ENCODE data around the gene MADCAM1. TPM values are rescaled to one million over a fixed set of nuclear protein-coding genes. Genes with fewer than 3 reads are reported as not detected.
A peak's percentile ranks its signal among the peaks of the same experiment; 100 is the strongest.

Gene MADCAM1
- total and polyA plus RNA-seq, 7 experiments from 2014 or later, result 0.12 to 1.8 (median 0.61) TPM; not detected in 2

DNA sequence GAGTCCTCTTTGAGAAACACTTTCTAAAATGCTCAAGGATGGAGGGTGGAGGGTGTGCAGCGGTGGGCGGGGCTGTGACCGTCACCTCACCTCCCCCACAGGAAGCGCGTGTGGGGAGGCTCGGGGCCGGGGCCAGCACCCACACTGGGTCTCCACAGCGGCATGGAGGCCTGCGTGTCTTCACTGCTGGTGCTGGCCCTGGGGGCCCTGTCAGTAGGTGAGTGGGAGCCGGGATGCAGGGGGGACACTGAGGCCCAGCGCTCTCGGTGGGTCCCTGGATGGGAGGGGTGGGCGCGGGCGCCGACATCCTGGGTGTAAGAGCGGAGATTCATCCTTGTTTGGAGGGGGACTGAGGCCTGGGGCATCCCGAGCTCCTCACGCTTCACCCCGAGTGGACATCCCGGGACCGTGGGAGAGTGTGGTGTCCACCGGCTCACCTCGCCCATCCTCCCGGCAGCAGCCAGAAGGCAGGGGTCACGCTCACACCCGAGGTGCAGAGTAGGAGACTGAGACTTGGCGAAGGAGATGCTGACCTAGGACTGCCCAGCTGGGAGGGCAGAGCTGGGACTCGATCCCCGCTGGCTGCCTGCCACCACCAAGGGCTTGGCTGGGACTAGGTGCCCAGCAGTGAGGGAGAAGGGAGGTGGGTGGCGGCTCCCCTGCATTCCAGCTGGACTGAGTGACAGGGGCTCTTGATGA, 47.8 kb downstream of the MADCAM1 start, which contains the start of gene GZMM:
TSS of gene GZMM (plus strand) at position 144 of the 699 bp plus-strand sequence. CDS start at position 163, 19 bp downstream.
- peak within 1 kb of the TSS; percentile 88 for H3K27ac ChIP-seq (ENCODE audit: low read depth, low read length)

DNA sequence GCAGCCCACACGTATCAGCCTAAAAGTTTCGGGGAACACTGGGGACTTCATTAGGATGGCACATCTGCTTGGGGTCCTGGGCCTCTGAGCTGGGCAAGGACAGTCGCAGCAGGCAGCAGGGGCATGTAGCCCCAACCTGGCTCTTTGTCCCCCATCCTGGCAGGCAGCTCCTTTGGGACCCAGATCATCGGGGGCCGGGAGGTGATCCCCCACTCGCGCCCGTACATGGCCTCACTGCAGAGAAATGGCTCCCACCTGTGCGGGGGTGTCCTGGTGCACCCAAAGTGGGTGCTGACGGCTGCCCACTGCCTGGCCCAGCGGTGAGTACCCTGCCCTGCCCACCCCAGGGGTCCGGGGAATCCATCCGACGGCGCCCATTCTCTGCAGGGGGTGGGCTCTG, 50.8 kb downstream of the MADCAM1 start:
- peak overlapping the region in 3 of 9 donors; percentile 14 to 31 (median 25) for H3K27ac Mint-ChIP-seq
- POLR2A ChIA-PET, result no interaction called here

More for the DNA sequence above, 47.8 kb downstream of the MADCAM1 start, which contains the start of gene GZMM:
- peaks cover 0 to 41% (median 6%) of the 10 kb centered on the region in 3 experiments for H3K36me3 ChIP-seq (ENCODE audit: control insufficient read depth in 2 of 3, insufficient read depth in 3 of 3, low read length in 3 of 3)
- H3K4me1 Mint-ChIP-seq, result peaks cover 4 to 24% (median 21%) of the 10 kb centered on the region in 7 donors
- DNase-seq, result peak; percentile 63 to 86 (median 82)
- POLR2A ChIA-PET, result interaction anchor here (1.0 kb wide), 1 partner anchor 28 kb away, joined by 5 read pairs; the partner anchor contains the start of gene BSG
- peak within 1 kb of the TSS; percentile 70 for H3K4me3 ChIP-seq (ENCODE audit: low read length)
- peak; percentile 98 for ATAC-seq
- intact Hi-C loops (cut with micrococcal nuclease), result loop anchor here in 1 of 2 donors (1.0 kb wide), 2 partner anchors 12 to 28 kb away; partner anchors contain the start of gene BSG
- no peaks in the 10 kb centered on the region for H3K27me3 Mint-ChIP-seq
- H3K9me3 ChIP-seq (ENCODE audit: control insufficient read depth in 2 of 3, low read length in 3 of 3), result no peaks in the 10 kb centered on the region
- H3K36me3 Mint-ChIP-seq, result peaks cover 0 to 7% (median 0%) of the 10 kb centered on the region in 5 donors
- peak within 1 kb of the TSS; percentile 77 to 97 (median 91) for H3K27ac Mint-ChIP-seq
- H3K9me3 Mint-ChIP-seq, result no peaks in the 10 kb centered on the region
- CTCF ChIA-PET, result no interaction called here
- H3K4me1 ChIP-seq (ENCODE audit: control insufficient read depth in 2 of 2, insufficient read depth in 2 of 2, low read length in 2 of 2), result peaks cover 5 to 10% of the 10 kb centered on the region in 2 donors
- no peaks in the 10 kb centered on the region for H3K27me3 ChIP-seq (ENCODE audit: control insufficient read depth in 2 of 2, insufficient read depth in 2 of 2, low read length in 2 of 2)
- H3K4me3 Mint-ChIP-seq, result peak within 1 kb of the TSS; percentile 81 to 94 (median 90)

DNA sequence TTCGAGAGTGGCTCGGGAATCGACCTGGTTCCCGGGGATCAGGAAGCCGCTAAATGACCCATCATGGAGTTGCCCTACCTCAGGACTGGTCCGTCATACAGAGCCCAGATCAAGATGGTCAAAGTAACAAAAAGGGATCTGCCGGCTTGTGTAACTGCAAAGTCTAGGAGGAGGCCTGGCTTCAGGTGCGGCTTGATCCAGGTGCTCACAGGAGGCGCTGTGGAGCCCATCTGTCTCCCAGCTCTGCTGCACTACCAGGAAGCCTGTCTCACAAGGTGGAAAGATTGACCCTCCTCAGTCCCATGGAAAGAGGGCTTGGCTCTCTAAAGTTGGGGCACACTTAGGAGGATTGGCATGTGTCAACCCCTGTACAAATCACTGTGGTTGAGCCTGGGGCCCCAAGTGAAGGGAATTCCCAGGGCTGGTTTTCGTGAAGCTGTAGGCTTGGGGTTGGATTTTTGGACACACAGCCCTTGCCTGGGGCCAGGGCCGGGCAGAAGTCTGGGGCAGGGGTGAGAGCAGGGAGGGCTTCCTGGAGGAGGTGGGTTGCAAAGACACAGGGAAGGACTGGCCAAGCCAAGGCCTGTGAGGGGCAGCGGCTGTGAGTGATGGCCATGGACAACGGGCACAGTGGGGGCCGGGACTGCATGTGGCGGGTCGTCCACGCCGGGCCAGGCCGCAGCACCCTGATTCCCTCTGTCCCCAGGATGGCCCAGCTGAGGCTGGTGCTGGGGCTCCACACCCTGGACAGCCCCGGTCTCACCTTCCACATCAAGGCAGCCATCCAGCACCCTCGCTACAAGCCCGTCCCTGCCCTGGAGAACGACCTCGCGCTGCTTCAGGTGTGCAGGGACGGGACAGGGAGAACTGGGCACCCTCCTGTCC, 51.8 kb downstream of the MADCAM1 start:
- H3K36me3 ChIP-seq (ENCODE audit: control insufficient read depth in 2 of 3, insufficient read depth in 3 of 3, low read length in 3 of 3), result peaks cover 0 to 20% (median 6%) of the 10 kb centered on the region in 3 experiments
- peaks cover 10 to 26% (median 20%) of the 10 kb centered on the region in 7 donors for H3K4me1 Mint-ChIP-seq
- H3K27me3 ChIP-seq (ENCODE audit: control insufficient read depth in 2 of 2, insufficient read depth in 2 of 2, low read length in 2 of 2), result no peaks in the 10 kb centered on the region
- no peaks in the 10 kb centered on the region for H3K27me3 Mint-ChIP-seq
- H3K36me3 Mint-ChIP-seq, result peaks cover 0 to 7% (median 0%) of the 10 kb centered on the region in 5 donors
- no peak for ATAC-seq
- peak overlapping the region in 1 of 10 donors; percentile 14 for H3K4me3 Mint-ChIP-seq
- no peaks in the 10 kb centered on the region for H3K9me3 Mint-ChIP-seq
- H3K4me3 ChIP-seq (ENCODE audit: low read length), result no peak overlapping the region
- H3K27ac ChIP-seq (ENCODE audit: low read depth, low read length), result no peak overlapping the region
- H3K27ac Mint-ChIP-seq, result peak overlapping the region in 3 of 9 donors; percentile 14 to 59 (median 54)
- CTCF ChIA-PET, result no interaction called here
- no peak for DNase-seq
- intact Hi-C loops (cut with micrococcal nuclease), result no loop called here
- no peaks in the 10 kb centered on the region for H3K9me3 ChIP-seq (ENCODE audit: control insufficient read depth in 2 of 3, low read length in 3 of 3)
- peaks cover 3 to 8% of the 10 kb centered on the region in 2 donors for H3K4me1 ChIP-seq (ENCODE audit: control insufficient read depth in 2 of 2, insufficient read depth in 2 of 2, low read length in 2 of 2)
- POLR2A ChIA-PET, result no interaction called here

More for the DNA sequence above, 50.8 kb downstream of the MADCAM1 start:
- H3K9me3 Mint-ChIP-seq, result no peaks in the 10 kb centered on the region
- no peak overlapping the region for H3K4me3 ChIP-seq (ENCODE audit: low read length)
- CTCF ChIA-PET, result no interaction called here
- peak overlapping the region in 3 of 10 donors; percentile 48 to 59 (median 57) for H3K4me3 Mint-ChIP-seq
- peaks cover 0 to 24% (median 6%) of the 10 kb centered on the region in 3 experiments for H3K36me3 ChIP-seq (ENCODE audit: control insufficient read depth in 2 of 3, insufficient read depth in 3 of 3, low read length in 3 of 3)
- H3K4me1 Mint-ChIP-seq, result peaks cover 10 to 26% (median 21%) of the 10 kb centered on the region in 7 donors
- ATAC-seq (no peak), DNase-seq (no peak)
- H3K27me3 Mint-ChIP-seq, result no peaks in the 10 kb centered on the region
- H3K4me1 ChIP-seq (ENCODE audit: control insufficient read depth in 2 of 2, insufficient read depth in 2 of 2, low read length in 2 of 2), result peaks cover 5 to 10% of the 10 kb centered on the region in 2 donors
- no peaks in the 10 kb centered on the region for H3K27me3 ChIP-seq (ENCODE audit: control insufficient read depth in 2 of 2, insufficient read depth in 2 of 2, low read length in 2 of 2)
- H3K36me3 Mint-ChIP-seq, result peaks cover 0 to 7% (median 0%) of the 10 kb centered on the region in 5 donors
- H3K9me3 ChIP-seq (ENCODE audit: control insufficient read depth in 2 of 3, low read length in 3 of 3), result no peaks in the 10 kb centered on the region
- intact Hi-C loops (cut with micrococcal nuclease), result no loop called here
- no peak overlapping the region for H3K27ac ChIP-seq (ENCODE audit: low read depth, low read length)

DNA sequence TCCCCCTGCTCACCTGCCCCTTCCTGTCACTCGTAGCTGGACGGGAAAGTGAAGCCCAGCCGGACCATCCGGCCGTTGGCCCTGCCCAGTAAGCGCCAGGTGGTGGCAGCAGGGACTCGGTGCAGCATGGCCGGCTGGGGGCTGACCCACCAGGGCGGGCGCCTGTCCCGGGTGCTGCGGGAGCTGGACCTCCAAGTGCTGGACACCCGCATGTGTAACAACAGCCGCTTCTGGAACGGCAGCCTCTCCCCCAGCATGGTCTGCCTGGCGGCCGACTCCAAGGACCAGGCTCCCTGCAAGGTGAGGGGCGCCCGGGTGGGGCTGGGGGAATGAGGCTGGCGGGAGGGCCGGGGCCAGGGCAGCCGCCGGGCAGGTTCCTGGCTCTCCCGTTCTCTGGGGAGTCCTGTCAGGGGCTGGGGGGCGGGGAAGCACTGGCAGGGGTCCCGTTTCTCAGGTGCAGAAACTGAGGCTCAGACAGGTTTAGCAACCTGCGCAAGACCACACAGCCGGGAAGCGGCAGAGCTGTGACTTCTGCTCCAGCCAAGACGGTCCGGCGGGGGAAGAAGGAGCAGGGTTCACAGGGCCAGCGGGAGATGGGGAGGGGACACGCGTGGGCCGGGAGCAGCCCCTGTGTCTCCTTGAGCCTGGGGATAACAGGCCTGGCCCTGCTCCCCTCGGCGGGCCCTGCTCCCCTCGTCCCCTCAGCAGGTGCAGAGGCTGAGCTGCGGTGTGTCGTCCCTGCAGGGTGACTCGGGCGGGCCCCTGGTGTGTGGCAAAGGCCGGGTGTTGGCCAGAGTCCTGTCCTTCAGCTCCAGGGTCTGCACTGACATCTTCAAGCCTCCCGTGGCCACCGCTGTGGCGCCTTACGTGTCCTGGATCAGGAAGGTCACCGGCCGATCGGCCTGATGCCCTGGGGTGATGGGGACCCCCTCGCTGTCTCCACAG, 52.9 kb downstream of the MADCAM1 start:
- ChIA-PET CTCF (no interaction called here), POLR2A (no interaction called here)
- Mint-ChIP-seq H3K27ac (no peak overlapping the region), H3K4me1 (peaks cover 6 to 17% (median 9%) of the 10 kb centered on the region in 7 donors), H3K4me3 (no peak overlapping the region), H3K36me3 (peaks cover 0 to 4% (median 0%) of the 10 kb centered on the region in 5 donors), H3K9me3 (no peaks in the 10 kb centered on the region), H3K27me3 (no peaks in the 10 kb centered on the region)
- ATAC-seq, result no peak
- H3K36me3 ChIP-seq (ENCODE audit: control insufficient read depth in 2 of 3, insufficient read depth in 3 of 3, low read length in 3 of 3), result peaks cover 0 to 20% (median 6%) of the 10 kb centered on the region in 3 experiments
- no peak overlapping the region for H3K4me3 ChIP-seq (ENCODE audit: low read length)
- no peak overlapping the region for H3K27ac ChIP-seq (ENCODE audit: low read depth, low read length)
- no peaks in the 10 kb centered on the region for H3K27me3 ChIP-seq (ENCODE audit: control insufficient read depth in 2 of 2, insufficient read depth in 2 of 2, low read length in 2 of 2)
- no peaks in the 10 kb centered on the region for H3K9me3 ChIP-seq (ENCODE audit: control insufficient read depth in 2 of 3, low read length in 3 of 3)
- DNase-seq, result no peak
- H3K4me1 ChIP-seq (ENCODE audit: control insufficient read depth in 2 of 2, insufficient read depth in 2 of 2, low read length in 2 of 2), result peaks cover 0 to 4% of the 10 kb centered on the region in 2 donors
- intact Hi-C loops (cut with micrococcal nuclease), result no loop called here

DNA sequence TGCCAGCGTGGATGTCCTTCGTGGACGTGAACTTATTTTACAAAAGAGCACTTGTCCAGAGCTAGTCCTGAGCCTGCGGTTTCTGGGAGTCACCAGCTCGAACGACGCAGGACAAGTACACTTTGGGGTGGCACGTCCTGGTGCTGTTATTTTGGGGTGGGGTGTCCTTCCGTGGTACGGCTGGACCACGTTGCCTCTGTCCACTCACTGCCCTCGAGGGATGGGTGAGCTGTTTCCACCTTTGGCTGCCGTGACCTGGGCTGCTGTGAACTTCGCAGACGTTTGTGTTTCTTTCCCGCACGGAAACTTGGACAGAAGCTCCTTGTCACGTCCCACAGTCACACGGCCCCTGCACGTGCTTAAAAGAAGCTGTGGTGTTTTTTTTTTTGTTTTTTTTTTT, 58.5 kb downstream of the MADCAM1 start:
- peaks cover 0 to 6% (median 4%) of the 10 kb centered on the region in 7 donors for H3K4me1 Mint-ChIP-seq
- H3K27ac Mint-ChIP-seq, result no peak overlapping the region
- DNase-seq, result no peak
- ChIA-PET CTCF (interaction anchor here (0.7 kb wide), 1 partner anchor 32 kb away, joined by 4 read pairs; no protein-coding TSS in a partner anchor), POLR2A (no interaction called here)
- ATAC-seq, result no peak
- no peaks in the 10 kb centered on the region for H3K27me3 Mint-ChIP-seq
- no peak overlapping the region for H3K4me3 Mint-ChIP-seq
- no peaks in the 10 kb centered on the region for H3K9me3 ChIP-seq (ENCODE audit: control insufficient read depth in 2 of 3, low read length in 3 of 3)
- no peaks in the 10 kb centered on the region for H3K36me3 Mint-ChIP-seq
- intact Hi-C loops (cut with micrococcal nuclease), result no loop called here
- no peaks in the 10 kb centered on the region for H3K4me1 ChIP-seq (ENCODE audit: control insufficient read depth in 2 of 2, insufficient read depth in 2 of 2, low read length in 2 of 2)
- H3K27me3 ChIP-seq (ENCODE audit: control insufficient read depth in 2 of 2, insufficient read depth in 2 of 2, low read length in 2 of 2), result no peaks in the 10 kb centered on the region
- H3K27ac ChIP-seq (ENCODE audit: low read depth, low read length), result no peak overlapping the region
- H3K36me3 ChIP-seq (ENCODE audit: control insufficient read depth in 2 of 3, insufficient read depth in 3 of 3, low read length in 3 of 3), result no peaks in the 10 kb centered on the region
- H3K9me3 Mint-ChIP-seq, result no peaks in the 10 kb centered on the region
- no peak overlapping the region for H3K4me3 ChIP-seq (ENCODE audit: low read length)
